Smooth muscle cell (in vitro differentiated cells): ENCODE results near the gene PTPRR. TPM values are rescaled to one million over a fixed set of nuclear protein-coding genes. Genes with fewer than 3 reads are reported as not detected.

ENCODE experiments used
- DNase-seq: peaks from one replicate; lab custom pipeline; 2025; ENCODE audit not compliant: unreplicated experiment; lab: John Stamatoyannopoulos, UW
- H2AFZ ChIP-seq: fragments of 200-600 bp; sonication (generic); 2 replicates; pipeline ENCODE4 v1.6.0; 2016; ENCODE audit warnings: antibody characterized with exemption, low read depth, mild to moderate bottlenecking
- H3F3A ChIP-seq: fragments of 200-600 bp; sonication (generic); 2 replicates; pipeline ENCODE4 v1.6.0; 2017; ENCODE audit warnings: antibody characterized with exemption, low read depth
- H3K27ac ChIP-seq: fragments of 200-600 bp; sonication (generic); 2 replicates; pipeline ENCODE4 v1.5.1; 2016; ENCODE audit warnings: low read depth, mild to moderate bottlenecking
- H3K27me3 ChIP-seq: fragments of 200-600 bp; sonication (generic); 2 replicates; pipeline ENCODE4 v1.6.1; 2016; ENCODE audit warnings: low read depth, mild to moderate bottlenecking
- H3K36me3 ChIP-seq: fragments of 200-600 bp; sonication (generic); 2 replicates; pipeline ENCODE4 v1.5.1; 2016; ENCODE audit warnings: low read depth
- H3K4me1 ChIP-seq: fragments of 200-600 bp; sonication (generic); 2 replicates; pipeline ENCODE4 v1.5.1; 2016; ENCODE audit warnings: low read depth
- H3K4me2 ChIP-seq: fragments of 200-600 bp; sonication (generic); 2 replicates; pipeline ENCODE4 v1.6.0; 2016; ENCODE audit warnings: mild to moderate bottlenecking
- H3K4me3 ChIP-seq: fragments of 200-600 bp; sonication (generic); 2 replicates; pipeline ENCODE4 v1.5.1; 2016; ENCODE audit warnings: mild to moderate bottlenecking
- H3K79me2 ChIP-seq: fragments of 200-600 bp; sonication (generic); 2 replicates; pipeline ENCODE4 v1.6.0; 2016; ENCODE audit warnings: low read depth, mild to moderate bottlenecking
- H3K9ac ChIP-seq: fragments of 200-600 bp; sonication (generic); 2 replicates; pipeline ENCODE4 v1.6.0; 2016; ENCODE audit warnings: low read depth
- H3K9me3 ChIP-seq: fragments of 200-600 bp; sonication (generic); replicated peaks from 2 replicates; pipeline ENCODE4 v1.5.1; 2016; ENCODE audit warnings: low read depth
- H4K20me1 ChIP-seq: fragments of 200-600 bp; sonication (generic); 2 replicates; pipeline ENCODE4 v1.6.0; 2016; ENCODE audit warnings: low read depth
- WGBS: methylation state at CpG from one replicate; pipeline ENCODE4 v1.1.7; 2016; ENCODE audit warnings: low lambda C conversion rate; 5-methylcytosine and 5-hydroxymethylcytosine counted together
- polyA plus RNA-seq: library from polyadenylated mRNA; unstranded; fragments of >200 nt; fragmentation: Nextera tagmentation; extraction: Ambion mirVana; gene quantifications from 2 replicates; pipeline ENCODE4 v1.2.1, GENCODE V29; 2016
- total RNA-seq: library from RNA; depleted of rRNA; stranded (reverse); fragments of >200 nt; gene quantifications from 2 replicates; pipeline ENCODE4 v1.2.3, GENCODE V29; 2014
- TF ChIP-seq, protein P1 (sequence below): fragments of 200-600 bp; sonication (generic); IDR thresholded peaks from 2 replicates; pipeline ENCODE4 v1.5.1; 2017; ENCODE audit warnings: borderline replicate concordance, mild to moderate bottlenecking, antibody characterized with exemption; ENCODE audit not compliant: insufficient read depth, poor library complexity, severe bottlenecking

The PTPRR gene
- total and polyA plus RNA-seq, 2 experiments from 2014 or later = 2.8 to 17.8 TPM

DNA sequence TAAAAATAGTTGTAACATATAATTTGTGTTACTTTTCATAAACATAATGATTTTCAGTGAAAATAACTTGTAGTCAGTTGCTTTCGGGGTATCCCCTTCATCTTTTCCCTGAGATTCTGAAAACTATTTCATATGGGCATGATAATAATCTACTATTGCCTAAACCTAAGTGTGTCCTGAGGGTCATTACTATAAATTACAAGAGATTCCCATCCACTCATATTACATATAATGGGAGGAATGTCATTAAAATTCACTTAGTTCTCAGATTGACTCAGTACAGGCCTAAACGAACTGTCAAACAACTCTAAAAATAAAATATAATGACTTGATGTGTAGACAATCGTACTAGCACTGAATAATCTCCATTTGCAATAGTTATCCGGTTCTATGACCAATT lies 72.7 kb downstream of the PTPRR start:
- no peak for DNase-seq
- Histone ChIP-seq H3K4me1 (no peaks in the 10 kb centered on the region), H3K79me2 (no peaks in the 10 kb centered on the region), H3K36me3 (no peaks in the 10 kb centered on the region), H3K4me3 (no peak overlapping the region), H3K27ac (no peak overlapping the region), H3K27me3 (no peaks in the 10 kb centered on the region), H4K20me1 (no peaks in the 10 kb centered on the region), H3K4me2 (no peak overlapping the region), H3K9me3 (no peaks in the 10 kb centered on the region), H3F3A (no peaks in the 10 kb centered on the region), H2AFZ (no peak overlapping the region), H3K9ac (no peak overlapping the region)
- TF ChIP-seq, protein P1, sequence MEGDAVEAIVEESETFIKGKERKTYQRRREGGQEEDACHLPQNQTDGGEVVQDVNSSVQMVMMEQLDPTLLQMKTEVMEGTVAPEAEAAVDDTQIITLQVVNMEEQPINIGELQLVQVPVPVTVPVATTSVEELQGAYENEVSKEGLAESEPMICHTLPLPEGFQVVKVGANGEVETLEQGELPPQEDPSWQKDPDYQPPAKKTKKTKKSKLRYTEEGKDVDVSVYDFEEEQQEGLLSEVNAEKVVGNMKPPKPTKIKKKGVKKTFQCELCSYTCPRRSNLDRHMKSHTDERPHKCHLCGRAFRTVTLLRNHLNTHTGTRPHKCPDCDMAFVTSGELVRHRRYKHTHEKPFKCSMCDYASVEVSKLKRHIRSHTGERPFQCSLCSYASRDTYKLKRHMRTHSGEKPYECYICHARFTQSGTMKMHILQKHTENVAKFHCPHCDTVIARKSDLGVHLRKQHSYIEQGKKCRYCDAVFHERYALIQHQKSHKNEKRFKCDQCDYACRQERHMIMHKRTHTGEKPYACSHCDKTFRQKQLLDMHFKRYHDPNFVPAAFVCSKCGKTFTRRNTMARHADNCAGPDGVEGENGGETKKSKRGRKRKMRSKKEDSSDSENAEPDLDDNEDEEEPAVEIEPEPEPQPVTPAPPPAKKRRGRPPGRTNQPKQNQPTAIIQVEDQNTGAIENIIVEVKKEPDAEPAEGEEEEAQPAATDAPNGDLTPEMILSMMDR = no peak
- 86% methylated on average over 4 of the region's 4 CpGs for WGBS

DNA sequence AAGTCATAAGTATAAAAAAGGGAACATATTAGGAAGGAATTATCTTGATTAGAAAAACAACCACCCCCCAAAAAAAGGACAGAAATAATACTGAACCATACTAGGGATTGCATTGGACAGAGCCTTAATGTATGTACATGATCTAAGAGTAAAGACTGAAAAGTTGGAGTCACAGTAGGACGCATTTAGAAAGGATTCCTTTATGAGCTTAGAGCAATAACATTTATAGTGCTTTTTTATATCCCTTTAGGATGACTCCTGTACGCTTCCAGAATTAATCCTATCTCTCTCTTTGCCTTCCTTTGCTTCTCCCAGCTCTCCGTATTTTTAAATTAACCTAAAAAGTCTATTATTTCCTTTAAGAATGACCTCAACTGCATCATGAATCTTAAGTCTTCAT lies 75.3 kb downstream of the PTPRR start:
- Histone ChIP-seq H3K9ac (no peak overlapping the region), H3K27me3 (no peaks in the 10 kb centered on the region), H3K79me2 (no peaks in the 10 kb centered on the region), H3K4me1 (no peaks in the 10 kb centered on the region), H3K4me2 (no peak overlapping the region), H3K4me3 (no peak overlapping the region), H4K20me1 (no peaks in the 10 kb centered on the region), H3F3A (no peaks in the 10 kb centered on the region), H3K36me3 (no peaks in the 10 kb centered on the region), H3K27ac (no peak overlapping the region), H3K9me3 (no peaks in the 10 kb centered on the region), H2AFZ (no peak overlapping the region)
- TF ChIP-seq, protein P1 = no peak
- WGBS = 91% methylated on average over 3 of the region's 3 CpGs
- DNase-seq = no peak

DNA sequence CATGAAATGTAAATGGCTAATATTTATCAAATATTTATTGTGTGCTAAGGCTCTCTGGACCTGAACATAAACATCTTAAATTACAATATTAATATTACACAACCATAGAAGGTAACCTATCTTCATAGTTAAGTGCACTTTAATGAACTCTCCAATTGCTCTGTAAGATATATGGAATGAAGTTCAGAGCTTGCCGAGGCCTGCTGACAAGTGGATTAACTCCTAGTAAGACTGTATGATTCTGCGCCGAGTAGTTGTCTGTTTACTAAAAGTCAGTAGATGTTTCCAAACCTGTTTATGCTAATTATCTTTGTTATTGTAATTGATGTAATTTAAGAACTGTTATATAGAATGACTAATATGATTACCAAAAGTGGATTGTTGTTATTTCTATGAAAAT lies 77.2 kb downstream of the PTPRR start:
- Histone ChIP-seq H3K4me2 (no peak overlapping the region), H3K4me1 (no peaks in the 10 kb centered on the region), H2AFZ (no peak overlapping the region), H3F3A (no peaks in the 10 kb centered on the region), H3K9ac (no peak overlapping the region), H3K27ac (no peak overlapping the region), H4K20me1 (no peaks in the 10 kb centered on the region), H3K79me2 (no peaks in the 10 kb centered on the region), H3K4me3 (no peak overlapping the region), H3K27me3 (no peaks in the 10 kb centered on the region), H3K9me3 (no peaks in the 10 kb centered on the region), H3K36me3 (no peaks in the 10 kb centered on the region)
- 55% methylated on average over 3 of the region's 3 CpGs for WGBS
- no peak for DNase-seq
- TF ChIP-seq, protein P1 = no peak

DNA sequence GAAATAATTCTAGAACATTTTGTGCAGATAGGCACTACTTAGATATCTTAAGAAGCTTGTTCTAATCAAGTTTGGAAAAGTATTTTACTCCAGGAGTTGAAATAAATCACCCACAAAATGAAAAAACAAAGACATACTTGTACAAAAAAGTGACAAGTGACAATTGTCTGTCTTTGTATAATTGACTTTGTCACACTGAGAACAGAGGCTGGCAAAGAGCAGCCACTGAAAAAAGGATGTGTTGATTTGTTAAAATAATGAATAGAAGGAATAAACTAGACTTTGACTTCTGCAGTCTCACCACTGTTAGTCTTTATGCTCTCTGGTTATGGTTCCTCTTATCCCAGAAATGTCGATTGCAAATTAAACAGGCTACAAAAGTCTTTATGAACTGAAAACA lies 77.6 kb downstream of the PTPRR start:
- Histone ChIP-seq H3K4me1 (no peaks in the 10 kb centered on the region), H3F3A (no peaks in the 10 kb centered on the region), H3K27me3 (no peaks in the 10 kb centered on the region), H3K36me3 (no peaks in the 10 kb centered on the region), H3K9me3 (no peaks in the 10 kb centered on the region), H2AFZ (no peak overlapping the region), H3K4me3 (no peak overlapping the region), H3K4me2 (no peak overlapping the region), H3K79me2 (no peaks in the 10 kb centered on the region), H4K20me1 (no peaks in the 10 kb centered on the region), H3K27ac (no peak overlapping the region), H3K9ac (no peak overlapping the region)
- DNase-seq = no peak
- 94% methylated on average over 1 of the region's 1 CpG for WGBS
- TF ChIP-seq, protein P1 = no peak
